ENCODE data around the gene RGS3.
"Not testable (repeated sequence)": the region's sequence is repeated elsewhere in the genome, so short reads cannot be mapped to it uniquely, and the experiment has no call there.

Gene RGS3

DNA sequence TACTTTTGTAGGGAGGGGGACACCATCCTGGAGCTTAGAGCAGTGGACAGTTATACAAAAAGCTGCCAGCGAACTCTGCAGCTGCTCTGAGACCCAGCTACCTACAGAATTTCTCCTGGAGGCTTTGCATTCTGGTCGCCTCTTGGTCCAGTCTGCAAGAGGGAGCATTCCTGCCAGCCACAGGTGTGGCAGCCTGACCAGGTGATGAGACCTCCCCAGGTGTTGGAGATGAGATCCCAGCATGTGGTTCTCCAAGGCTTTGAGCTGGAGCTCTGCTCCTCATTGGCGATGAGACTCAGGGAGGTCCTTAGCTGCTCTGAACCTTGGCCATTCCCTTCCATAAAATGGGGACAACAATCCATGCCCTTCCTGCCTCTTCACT, 69.3 kb downstream of the RGS3 start:
- DNase-seq, result no peak

DNA sequence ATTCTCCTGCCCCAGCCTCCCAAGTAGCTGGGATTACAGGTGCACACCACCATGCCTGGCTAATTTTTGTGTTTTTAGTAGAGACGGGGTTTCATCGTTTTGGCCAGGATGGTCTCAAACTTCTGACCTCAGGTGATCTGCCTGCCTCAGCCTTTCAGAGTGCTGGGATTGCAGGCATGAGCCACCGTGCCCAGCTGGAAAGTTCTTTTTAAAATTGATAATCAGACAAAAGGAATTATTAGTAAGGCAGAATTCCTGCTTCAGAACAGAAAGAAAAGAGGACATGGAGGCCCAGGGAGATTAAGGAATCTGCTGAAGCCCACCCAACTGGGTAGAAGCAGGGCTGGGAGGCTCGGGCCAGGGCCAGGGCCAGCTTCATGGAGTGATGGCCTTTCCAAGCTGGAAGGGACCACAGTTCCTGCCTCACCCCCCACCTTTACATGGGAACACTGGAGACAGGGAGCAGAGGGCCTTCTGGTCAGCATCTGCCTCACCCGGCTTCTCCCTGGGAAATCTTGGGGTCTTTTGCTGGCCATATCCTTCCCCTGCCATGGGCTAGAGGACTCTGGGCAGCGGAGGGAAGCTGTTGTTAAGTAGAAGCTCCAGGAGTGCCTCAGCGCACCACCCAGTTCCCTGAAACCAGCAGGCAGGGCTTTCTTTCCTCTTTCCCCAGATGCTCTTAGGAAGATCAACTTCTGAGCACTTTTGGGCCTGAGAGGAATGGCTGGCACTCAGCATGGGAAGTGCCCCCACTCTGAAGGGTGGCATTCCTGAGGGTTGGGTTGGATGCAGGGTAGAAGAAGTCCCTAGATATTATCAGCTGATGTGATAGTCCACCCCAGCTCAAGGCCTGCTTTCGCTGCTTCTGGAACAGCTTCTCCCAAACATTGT, 70.1 kb downstream of the RGS3 start:
- no peak for DNase-seq

DNA sequence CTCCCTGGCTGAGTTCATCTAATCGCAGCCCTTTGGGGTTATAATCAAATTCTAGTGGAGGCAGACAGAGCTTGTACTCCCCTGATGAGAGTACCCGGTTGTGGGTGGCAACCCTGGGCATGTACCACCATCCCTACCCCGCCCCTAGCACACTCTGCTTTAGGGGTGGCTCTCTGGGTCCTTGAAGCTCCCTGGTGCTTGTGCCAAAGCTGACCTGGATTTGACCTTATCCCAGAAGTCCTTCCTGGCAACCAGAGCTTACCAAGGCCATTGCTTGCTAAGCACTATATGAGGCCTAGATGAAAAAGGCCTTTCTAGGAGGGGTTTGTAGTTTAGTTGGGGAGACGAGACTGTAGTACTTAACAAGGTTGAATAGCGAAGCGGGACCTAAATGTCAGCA, 72.2 kb downstream of the RGS3 start:
- no peak for DNase-seq

DNA sequence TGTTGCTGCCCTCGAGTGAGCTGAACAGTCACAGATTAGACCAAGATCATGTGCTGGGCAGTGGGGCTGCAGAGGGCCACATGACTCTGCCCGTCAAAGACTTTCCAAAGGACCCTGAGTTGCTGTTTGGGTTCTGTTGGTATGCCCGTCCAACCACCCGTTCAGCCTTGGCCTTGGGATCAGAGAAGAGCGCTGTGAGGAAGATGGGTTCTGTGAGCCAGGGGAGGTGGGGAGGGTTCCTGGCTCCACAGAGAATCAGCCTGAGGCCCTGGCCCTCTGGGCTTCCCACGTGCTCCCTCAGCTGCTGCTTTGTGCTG, 72.6 kb downstream of the RGS3 start:
- DNase-seq, result no peak

DNA sequence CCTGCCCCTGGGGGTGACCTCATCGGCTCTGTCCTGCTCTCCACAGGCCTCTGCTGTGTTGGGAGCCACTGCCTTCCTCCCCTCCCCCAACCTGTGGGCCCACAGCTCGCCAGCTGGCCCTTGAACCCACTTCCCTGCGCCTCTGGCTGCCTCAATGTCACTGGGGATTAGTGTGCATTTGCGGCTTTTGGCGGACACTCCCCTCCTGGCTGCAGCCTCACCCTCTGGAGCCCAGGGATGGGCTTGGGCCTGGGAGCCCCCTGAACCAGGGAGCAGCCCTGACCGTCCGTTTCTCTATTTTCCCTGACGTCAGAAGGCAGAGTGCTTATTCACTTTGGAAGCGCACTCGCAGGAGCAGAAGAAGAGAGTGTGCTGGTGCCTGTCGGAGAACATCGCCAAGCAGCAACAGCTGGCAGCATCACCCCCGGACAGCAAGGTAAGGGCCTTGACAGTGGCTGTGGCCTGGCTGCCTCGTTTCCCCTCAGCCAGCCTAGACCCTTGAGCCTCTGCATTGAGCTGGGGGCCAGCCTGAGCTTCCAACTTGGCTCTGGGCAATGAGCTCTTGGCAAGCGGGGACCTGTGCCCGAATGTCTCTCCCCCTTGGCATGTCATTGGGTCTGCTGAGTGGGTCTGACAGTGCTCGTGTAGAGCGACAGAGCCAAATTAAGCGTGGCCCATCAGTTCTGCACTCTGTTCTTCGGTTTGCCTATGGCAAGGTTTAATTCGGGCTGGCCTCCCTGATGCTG, 73.1 kb downstream of the RGS3 start:
- no peak for DNase-seq

DNA sequence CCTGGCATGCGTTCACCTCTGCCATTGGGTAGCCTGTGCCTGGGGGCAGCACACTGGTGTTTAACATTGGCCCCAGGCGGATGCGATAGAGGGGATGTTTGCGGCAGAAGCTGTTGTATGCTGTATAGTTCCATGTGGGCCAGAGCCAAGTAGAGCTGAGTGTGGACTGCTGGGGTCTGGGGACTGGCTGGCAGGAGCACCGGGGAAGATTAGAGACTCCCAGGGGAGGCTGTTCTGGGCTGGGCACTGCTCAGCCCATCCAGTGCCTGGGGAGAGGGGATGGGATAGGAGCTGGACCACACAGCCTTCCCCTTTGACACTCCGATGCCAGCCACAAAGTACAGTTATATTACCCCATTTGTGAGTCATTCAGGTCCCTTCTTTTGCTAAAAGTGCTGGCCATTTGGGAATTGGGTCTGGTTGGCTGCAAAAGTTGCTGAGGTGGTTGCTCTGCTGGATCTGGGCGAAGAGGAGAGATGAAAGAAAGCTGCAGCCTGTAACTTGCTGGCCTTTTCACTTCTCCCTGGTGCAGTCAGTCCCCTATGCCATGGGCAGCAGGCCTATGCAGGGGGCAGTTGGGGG, 73.8 kb downstream of the RGS3 start:
- DNase-seq, result no peak

DNA sequence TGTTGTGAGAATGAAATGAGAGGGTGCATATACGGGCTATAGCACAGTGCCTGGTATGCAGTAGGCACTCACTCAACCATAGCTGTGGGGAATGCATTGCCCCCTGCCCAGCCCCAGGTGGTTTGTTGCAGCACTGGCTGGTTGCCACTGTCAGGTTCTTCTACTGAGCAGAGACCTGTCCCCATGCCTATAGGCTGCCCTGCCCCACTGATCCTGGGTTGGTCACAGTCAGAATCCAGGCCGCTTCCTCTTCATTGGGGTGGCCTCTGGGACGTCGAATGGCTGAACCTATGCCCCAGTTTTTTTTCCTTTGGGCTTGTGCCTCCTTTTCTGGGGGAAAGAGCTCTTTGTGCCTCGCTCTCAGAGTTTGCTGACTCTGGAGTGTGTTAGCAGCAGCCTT, 74.6 kb downstream of the RGS3 start:
- no peak for DNase-seq

DNA sequence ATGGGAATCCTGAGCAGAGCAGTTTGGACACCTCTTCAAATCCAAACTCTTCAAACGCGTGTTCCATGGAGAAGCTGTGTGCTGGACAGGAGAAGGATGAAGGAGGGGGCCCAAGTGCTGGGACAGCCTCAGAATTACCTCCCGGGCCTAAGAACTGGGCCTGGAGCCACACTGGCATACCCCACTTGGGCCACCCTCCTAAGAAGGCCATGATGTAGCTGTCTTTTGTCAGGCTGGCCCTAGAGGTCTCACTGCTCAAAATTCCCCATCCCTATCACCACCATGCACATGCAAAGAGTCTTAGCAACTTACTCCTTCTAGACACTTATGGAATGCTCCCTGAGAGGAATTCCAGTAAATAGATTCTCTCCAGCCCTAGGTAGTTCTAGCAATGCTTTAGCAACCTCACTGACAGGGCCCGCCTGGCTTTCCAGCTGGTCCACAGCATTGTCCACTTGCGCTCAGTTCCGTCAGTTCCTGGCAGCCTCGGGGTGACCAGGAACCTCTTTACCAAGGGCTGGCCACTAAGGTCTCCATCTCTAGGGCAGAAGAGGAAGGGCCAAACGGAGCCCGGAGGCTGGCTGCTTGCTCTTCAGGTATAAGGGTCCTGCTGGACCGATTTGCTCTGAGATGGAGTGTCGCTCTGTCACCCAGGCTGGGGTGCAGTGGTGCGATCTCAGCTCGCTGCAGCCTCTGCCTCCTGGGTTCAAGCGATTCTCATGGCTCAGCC, 75.3 kb downstream of the RGS3 start:
- DNase-seq, result no peak

DNA sequence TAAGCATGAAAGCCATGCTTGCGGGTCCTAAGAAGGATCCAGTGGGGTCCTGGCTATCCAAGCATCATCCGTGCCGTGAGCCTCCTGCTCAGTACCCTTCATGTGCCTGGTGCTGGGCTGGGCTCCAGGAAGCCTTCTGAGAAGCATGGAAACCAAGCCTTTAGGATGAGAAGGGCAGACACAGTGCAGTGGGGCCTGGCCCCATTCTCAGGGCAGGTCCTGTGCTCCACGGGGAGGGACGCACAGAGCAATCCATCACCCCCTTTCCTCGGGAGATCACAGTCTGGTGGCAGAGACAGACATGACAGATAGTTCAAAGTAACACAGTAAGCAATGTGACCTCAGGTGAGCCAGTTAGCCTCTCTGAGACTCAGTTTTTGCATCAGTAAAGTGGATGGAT, 76.9 kb downstream of the RGS3 start:
- no peak for DNase-seq

DNA sequence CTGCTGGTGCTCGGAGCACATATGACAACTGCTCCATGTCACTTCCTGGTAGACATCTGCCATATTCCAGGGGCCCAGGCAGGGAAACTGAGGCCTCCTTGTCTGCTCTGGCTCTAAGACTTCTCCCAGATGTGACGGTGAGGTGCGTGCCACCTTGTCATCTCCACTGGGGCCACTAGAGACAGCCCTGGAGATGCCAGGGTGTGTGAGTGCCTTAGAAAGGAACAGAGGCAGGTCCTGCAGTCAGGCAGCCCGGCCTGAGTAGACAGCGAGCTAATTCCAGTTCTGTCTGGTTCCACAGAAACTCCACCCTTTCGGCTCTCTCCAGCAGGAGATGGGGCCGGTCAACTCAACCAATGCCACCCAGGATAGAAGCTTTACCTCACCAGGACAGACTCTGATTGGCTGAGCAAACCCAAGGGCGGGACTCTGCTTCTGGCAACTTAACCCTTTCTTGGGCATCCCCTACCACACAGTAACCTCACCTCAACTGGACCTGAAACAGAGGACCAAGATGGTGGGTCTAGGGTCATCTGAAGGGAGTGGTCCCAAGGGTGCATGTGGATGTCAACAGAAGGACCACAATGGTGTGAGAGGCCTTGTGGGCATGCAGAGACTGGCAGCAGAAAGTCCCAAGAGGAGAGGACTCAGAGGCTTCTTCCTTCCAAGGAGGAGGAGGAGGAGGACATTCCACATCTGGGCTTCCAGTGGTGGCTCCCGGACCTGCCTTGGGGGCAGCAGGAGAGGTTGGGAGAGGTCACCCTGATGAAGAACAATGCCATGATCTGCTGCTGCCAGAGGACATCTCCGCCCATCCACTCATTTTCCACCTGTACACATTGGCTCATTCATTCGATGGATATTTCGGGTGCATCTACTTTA, 77.7 kb downstream of the RGS3 start:
- no peak for DNase-seq

DNA sequence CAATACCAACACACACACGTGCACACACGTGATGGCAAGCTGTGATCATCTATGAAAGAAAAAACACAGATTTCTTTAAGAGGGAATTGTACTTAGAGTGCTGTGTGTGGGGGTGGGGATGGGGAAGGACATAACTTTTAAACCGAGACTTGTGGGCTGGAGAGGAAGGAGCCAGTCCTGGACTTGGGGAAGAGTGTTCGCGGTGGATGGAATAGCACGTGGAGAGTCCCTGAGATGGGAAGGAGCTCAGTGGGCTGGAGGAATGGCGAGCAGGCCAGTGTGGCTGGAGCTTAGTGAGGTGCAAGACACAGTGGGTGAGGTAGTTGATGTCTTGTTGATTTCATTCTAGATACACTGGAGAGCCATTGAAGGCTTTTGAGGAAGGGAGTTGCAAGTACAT, 78.5 kb downstream of the RGS3 start:
- no peak for DNase-seq

DNA sequence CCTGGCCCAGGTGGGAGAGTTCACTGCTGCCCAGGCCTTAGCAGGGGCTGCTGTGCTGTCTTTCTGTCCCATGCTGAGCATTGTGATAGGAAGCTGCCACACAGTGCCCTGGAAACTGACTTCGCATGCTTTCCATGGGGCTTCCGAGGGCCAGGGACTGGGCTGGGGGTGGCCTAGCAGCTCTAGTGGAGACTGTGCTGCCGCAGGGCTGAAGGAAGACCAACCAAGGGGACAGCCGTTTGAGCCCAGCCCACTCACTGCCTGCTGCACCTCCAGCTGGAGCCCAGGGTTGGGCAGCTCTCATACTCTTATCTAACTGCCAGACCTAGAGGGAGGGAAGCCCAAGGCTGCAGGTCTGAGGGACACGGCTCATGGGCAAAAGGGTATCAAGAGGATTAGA, 79.2 kb downstream of the RGS3 start:
- no peak for DNase-seq

DNA sequence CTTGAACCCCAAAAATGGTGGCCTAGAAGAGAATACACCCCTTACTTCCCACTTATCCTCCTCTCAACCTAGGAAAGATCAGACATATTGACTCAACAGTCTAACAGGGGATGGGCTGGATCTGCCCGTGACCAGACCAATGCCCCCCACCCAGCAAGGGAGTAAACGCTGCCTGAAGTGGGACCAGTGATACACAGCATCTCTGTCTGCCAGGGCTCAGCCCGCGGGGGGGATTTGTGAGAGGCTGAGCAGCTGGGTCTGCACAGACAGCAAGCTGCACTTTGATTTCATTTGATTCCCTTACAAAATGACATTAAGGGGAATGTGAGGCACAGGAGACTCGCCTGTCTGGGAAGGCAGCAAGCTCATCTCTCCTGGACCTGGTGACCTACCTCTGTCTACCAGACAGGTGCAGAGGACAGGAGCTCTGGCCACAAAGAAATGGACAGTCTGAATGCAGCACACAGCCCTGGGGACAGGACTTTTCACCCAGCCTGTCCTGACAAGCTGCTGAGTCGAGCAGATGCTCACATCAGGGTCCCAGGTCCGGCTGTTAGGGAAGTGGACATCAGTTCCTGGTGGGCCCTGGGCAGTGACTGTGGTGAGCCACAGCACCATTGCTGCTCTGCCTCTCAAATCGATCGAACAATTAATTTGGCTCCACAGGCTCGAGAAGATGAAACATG, 79.9 kb downstream of the RGS3 start:
- DNase-seq, result no peak

DNA sequence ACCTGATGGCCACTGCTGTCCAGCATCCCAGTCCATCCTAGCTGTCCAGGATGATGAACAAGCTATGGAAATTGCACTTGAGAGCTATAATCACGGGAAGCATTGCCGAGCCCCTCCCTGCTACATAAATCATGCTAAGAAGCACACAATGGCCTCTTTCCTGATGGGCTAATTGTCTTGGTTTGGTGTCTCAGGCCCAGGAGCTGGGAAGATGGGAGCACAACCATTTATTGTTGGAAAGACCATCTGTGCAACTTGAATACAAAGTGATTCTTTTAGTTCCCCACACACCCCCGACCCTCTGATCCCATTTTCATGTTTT, 80.4 kb downstream of the RGS3 start:
- no peak for DNase-seq

DNA sequence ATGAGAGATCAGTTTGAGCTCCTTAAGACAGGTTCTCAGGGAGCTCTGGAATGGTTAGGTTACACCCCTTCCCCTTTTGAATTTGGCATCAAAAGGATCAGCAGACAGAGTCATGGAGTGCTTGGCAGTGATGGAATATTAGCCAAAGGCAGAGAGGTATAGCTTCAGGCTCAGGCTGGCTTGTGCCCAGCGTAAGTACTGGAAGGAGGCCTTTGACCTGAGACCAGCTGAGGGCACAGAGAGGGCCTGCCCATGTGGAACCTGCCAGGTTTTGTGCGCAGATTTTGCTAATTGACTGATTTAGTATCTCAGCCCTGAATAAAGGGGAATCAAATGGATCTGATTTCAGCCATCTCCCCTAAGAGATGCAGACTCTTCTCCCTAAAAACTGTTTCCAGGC, 81.5 kb downstream of the RGS3 start:
- no peak for DNase-seq

DNA sequence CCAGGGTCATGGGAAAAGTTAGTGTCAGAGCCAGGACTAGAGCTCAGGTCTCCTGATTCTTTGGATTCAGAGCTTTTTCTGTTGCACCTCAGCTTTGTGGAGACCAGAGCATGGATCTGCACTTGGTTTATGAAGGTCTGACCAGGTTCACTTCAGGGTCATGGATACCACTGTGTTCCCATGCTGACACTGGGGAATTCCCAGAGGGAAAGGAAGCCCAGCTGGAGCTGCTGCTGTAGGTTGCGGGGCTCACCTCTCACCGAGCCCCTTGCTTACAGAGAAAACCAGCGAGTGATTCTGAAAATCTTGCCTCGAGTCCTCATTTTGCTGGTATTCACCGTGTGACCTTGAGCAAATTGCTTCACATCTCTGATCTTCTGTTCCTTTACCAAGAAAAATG, 83.0 kb downstream of the RGS3 start:
- no peak for DNase-seq

DNA sequence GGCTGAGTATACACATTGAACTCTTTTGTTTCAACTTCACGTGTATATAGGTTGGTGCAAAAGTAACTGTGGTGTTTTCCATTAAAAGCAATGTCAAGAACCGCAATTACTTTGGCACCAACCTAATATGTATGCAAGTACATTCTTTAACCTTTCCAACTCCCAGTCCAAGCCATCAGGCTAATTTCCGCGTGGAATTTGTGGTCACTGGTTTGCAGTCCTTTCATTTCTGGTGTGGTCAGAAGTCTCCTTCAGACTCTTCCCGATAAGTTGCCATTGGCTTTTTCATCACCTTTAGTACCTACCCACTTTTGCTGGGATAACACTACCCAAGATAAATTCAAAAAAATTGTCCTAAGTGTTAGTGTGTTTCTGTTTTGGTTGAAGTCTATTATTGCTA, 84.0 kb downstream of the RGS3 start:
- DNase-seq, result no peak

DNA sequence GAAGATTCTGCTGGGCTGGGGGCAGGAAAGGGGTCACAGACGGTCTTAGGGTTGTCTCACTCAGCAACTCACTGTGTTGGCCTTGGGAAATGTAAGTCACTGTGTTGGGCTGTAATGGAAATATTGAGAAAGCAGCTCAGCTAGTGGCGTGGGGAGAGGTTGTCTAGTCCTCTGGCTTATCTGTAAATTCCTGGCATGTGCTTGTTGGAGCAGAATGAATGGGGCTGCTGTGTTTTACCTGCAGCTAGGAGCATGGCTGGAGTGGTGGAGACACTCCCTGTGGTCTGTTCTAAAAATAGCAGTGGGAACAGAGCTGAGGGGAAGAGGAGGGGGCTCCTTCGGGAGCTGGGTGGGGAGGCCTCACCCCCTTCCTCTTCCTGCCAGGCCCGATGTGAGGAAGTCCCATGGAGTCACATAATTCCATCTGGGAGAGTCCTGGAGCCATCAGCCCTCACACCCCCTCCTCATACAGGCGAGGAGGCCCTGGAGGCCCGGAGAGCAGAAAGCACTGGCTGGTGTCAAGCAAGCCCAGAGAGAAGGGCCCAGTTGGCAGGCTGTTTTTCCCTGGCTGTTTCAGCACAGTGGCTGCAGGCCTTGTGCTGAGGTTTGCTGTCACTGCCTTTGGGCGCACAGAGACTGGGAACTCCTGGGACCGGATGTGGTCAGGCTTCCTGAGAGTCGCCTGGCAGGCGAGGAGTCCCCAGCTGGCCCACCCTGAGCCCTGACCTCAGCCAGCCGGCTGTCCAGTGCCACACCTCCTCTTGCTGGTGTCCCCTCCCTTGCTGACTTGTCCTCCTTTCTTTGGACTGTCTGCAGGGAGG, 84.9 kb downstream of the RGS3 start:
- DNase-seq, result no peak

DNA sequence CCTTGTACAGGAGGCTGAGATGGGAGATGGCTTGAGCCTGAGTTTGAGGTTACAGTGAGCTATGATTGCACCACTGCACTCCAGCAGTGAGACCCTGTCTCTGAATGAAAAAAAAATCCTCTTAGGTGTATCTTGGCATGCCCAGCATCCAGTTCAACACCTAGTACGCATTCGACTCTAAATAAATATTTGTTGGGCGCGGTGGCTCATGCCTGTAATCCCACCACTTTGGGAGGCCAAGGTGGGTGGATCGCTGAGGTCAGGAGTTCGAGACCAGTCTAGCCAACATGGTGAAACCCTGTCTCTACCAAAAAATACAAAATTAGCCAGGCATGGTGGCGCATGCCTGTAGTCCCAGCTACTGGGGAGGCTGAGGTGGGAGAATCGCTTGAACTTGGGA, 86.4 kb downstream of the RGS3 start:
- not testable (repeated sequence) for DNase-seq

DNA sequence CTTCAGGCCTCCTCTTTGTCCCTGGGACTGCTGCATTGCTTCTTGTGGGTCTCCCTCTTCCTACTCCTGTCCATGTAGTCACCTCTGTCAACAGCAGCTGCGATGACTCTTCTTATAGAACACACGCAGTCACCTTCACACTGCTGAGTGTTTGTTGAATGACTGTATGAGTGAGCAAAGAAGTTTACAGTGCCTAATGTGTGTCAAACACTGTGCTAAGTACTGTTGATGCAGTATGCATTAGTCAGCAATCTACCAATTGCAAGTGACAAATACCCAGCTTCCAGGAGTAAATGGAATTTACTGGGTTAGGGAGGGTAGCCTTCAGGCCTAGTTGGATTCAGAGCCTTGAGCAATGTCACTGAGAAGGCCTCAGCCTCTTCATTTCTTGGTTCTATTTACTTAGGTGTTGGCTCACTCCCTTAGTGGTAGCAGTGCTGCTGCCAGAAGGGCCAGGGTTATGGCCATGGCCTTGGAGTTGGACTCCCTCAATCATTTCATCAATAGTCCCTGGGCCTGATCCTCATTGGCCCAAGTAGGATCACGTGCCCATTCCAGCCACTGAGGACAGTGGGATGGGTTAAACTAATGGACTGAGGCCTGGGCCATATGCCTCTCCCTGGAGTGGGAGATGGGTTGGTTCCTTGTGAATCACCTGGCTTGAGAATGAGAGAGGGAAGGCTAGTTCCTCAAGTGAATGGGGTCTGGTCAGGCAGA, 93.5 kb downstream of the RGS3 start:
- DNase-seq, result no peak

Data from DMS153 (cell line).